WTC11 (cell line): ENCODE measurements around the gene MATR3. TPM values are rescaled to one million over a fixed set of nuclear protein-coding genes. Genes with fewer than 3 reads are reported as not detected.

Source experiments
- ATAC-seq: fragments of 200-7000 bp; cut with Tn5 transposase; 2 replicates; pipeline ENCODE4 v1.10.0; 2021; ENCODE audit warnings: mild to moderate bottlenecking, moderate library complexity
- CTCF ChIA-PET: fragments of 300-600 bp; sonication (Branson Sonifier 250); formaldehyde crosslinking; loops from one replicate; lab custom pipeline; 2021; ENCODE audit warnings: antibody characterized with exemption; lab: Charles Lee
- POLR2A ChIA-PET: fragments of 350-600 bp; sonication (Branson Sonifier 250); formaldehyde crosslinking; loops from one replicate; lab custom pipeline; 2021; ENCODE audit warnings: antibody characterized with exemption; lab: Charles Lee
- DNase-seq: peaks from one replicate; pipeline ENCODE4 v3.0.0; 2021; ENCODE audit warnings: low spot score
- H3K27ac Mint-ChIP-seq: 2 replicates; pipeline ENCODE4 v1.8.0; 2021; ENCODE audit warnings: mixed read lengths
- H3K27me3 Mint-ChIP-seq: 2 replicates; pipeline ENCODE4 v1.8.0; 2021; ENCODE audit warnings: low read depth, mild to moderate bottlenecking, moderate library complexity, mixed read lengths
- H3K36me3 Mint-ChIP-seq: 2 replicates; pipeline ENCODE4 v1.8.0; 2021; ENCODE audit warnings: mixed read lengths
- H3K4me1 Mint-ChIP-seq: 2 replicates; pipeline ENCODE4 v1.8.0; 2022; ENCODE audit warnings: mixed read lengths
- H3K4me3 Mint-ChIP-seq: 2 replicates; pipeline ENCODE4 v1.8.0; 2021; ENCODE audit warnings: mild to moderate bottlenecking, moderate library complexity, mixed read lengths
- H3K9me3 Mint-ChIP-seq: 2 replicates; pipeline ENCODE4 v1.8.0; 2021; ENCODE audit warnings: mixed read lengths
- ESRRA ChIP-seq: sonication (generic); formaldehyde crosslinking; IDR thresholded peaks from 2 replicates; pipeline ENCODE4 v1.8.1; 2022; ENCODE audit warnings: mild to moderate bottlenecking, missing genetic modification reagents, borderline replicate concordance
- ETV6 ChIP-seq: sonication (generic); formaldehyde crosslinking; IDR thresholded peaks from 2 replicates; pipeline ENCODE4 v1.8.1; 2022; ENCODE audit warnings: mild to moderate bottlenecking, missing genetic modification reagents
- FOXJ3 ChIP-seq: sonication (generic); formaldehyde crosslinking; IDR thresholded peaks from 2 replicates; pipeline ENCODE4 v1.9.0; 2021; ENCODE audit warnings: missing genetic modification reagents, mild to moderate bottlenecking, borderline replicate concordance
- FOXK1 ChIP-seq: sonication (generic); formaldehyde crosslinking; IDR thresholded peaks from 2 replicates; pipeline ENCODE4 v1.8.0; 2022; ENCODE audit warnings: mild to moderate bottlenecking, moderate library complexity, missing genetic modification reagents
- GRHL2 ChIP-seq: fragments of 250-450 bp; sonication (Bioruptor Pico); IDR thresholded peaks from 2 replicates; pipeline ENCODE4 v1.8.0; 2022; ENCODE audit warnings: mild to moderate bottlenecking, moderate library complexity; ENCODE audit not compliant: insufficient replicate concordance, severe bottlenecking
- GTF2I ChIP-seq: fragments of 250-450 bp; sonication (Bioruptor Pico); conservative IDR thresholded peaks from 2 replicates; pipeline ENCODE4 v1.4.0; 2021; ENCODE audit warnings: mild to moderate bottlenecking
- JAZF1 ChIP-seq: fragments of 250-450 bp; sonication (Bioruptor Pico); IDR thresholded peaks from 2 replicates; pipeline ENCODE4 v1.9.0; 2021; ENCODE audit warnings: moderate library complexity, mild to moderate bottlenecking, inconsistent platforms
- NFATC4 ChIP-seq: fragments of 250-450 bp; sonication (Bioruptor Pico); IDR thresholded peaks from 2 replicates; pipeline ENCODE4 v1.9.0; 2021; ENCODE audit warnings: mild to moderate bottlenecking
- NFYB ChIP-seq: sonication (generic); formaldehyde crosslinking; conservative IDR thresholded peaks from 2 replicates; pipeline ENCODE4 v1.8.0; 2022; ENCODE audit warnings: low read depth, missing genetic modification reagents
- NR2C2 ChIP-seq: sonication (generic); formaldehyde crosslinking; IDR thresholded peaks from 2 replicates; pipeline ENCODE4 v1.8.0; 2022; ENCODE audit warnings: mild to moderate bottlenecking, missing genetic modification reagents
- SP1 ChIP-seq: sonication (generic); formaldehyde crosslinking; conservative IDR thresholded peaks from 2 replicates; pipeline ENCODE4 v1.8.1; 2022; ENCODE audit warnings: missing genetic modification reagents
- ZNF219 ChIP-seq: sonication (generic); formaldehyde crosslinking; IDR thresholded peaks from 2 replicates; pipeline ENCODE4 v1.8.0; 2023; ENCODE audit warnings: missing genetic modification reagents, mild to moderate bottlenecking, borderline replicate concordance
- ZNF263 ChIP-seq: sonication (generic); formaldehyde crosslinking; IDR thresholded peaks from 2 replicates; pipeline ENCODE4 v1.8.1; 2022; ENCODE audit warnings: low read depth, mild to moderate bottlenecking, moderate library complexity, missing genetic modification reagents
- ZNF317 ChIP-seq: sonication (generic); formaldehyde crosslinking; IDR thresholded peaks from 2 replicates; pipeline ENCODE4 v1.8.1; 2023; ENCODE audit warnings: low read depth, mild to moderate bottlenecking, moderate library complexity, missing genetic modification reagents, borderline replicate concordance
- total RNA-seq: library from RNA; stranded (reverse); gene quantifications from 3 replicates; pipeline ENCODE4 v1.2.3, GENCODE V29; 2021
- TF ChIP-seq, protein P1 (sequence below): sonication (generic); formaldehyde crosslinking; IDR thresholded peaks from 2 replicates; pipeline ENCODE4 v1.8.1; 2023; ENCODE audit warnings: mild to moderate bottlenecking, missing genetic modification reagents, moderate library complexity
- TF ChIP-seq, protein P2 (sequence below): fragments of 250-450 bp; sonication (Bioruptor Pico); IDR thresholded peaks from 2 replicates; pipeline ENCODE4 v1.9.0; 2021; ENCODE audit warnings: mild to moderate bottlenecking

Gene MATR3
- total RNA-seq, 1 experiment from 2014 or later, result 290 TPM

DNA sequence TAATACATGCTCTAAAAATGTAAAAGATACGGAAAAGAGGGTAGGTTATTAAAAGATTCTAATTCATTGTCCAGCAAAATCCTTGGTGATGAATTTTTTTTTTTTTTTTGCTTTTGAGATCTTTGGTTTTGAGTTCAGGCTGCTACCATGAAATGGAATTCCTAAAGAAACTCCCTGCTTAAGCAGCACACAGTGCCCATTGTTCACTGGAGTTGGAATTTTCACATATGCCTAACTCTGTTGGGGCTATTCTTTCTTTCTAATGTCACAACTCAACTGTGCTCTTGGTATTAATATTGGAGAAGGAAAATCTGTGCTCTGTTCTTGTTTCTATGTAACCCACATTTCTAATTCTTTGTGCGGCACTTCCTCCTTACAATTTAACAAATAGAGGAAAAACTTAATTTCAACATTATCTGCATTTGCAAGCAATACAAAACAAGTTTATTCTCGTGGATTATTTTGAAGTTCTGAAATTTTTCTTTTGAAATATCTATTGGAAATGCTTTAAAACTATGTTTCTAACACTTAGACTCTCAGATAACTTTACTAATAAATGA, 21.6 kb downstream of the MATR3 start:
- Mint-ChIP-seq H3K4me3 (no peak overlapping the region), H3K9me3 (no peaks in the 10 kb centered on the region), H3K36me3 (peaks cover 54% of the 10 kb centered on the region)
- POLR2A ChIA-PET, result no interaction called here
- TF ChIP-seq SP1 (CRISPR knock-in tag) (no peak), ZNF263 (no peak)
- TF ChIP-seq, all 79 proteins: peak for 0
- H3K27me3 Mint-ChIP-seq, result no peaks in the 10 kb centered on the region
- peak overlapping the region; percentile 30 for H3K27ac Mint-ChIP-seq
- CTCF ChIA-PET, result no interaction called here
- DNase-seq (no peak), ATAC-seq (no peak)
- H3K4me1 Mint-ChIP-seq, result peaks cover 34% of the 10 kb centered on the region

DNA sequence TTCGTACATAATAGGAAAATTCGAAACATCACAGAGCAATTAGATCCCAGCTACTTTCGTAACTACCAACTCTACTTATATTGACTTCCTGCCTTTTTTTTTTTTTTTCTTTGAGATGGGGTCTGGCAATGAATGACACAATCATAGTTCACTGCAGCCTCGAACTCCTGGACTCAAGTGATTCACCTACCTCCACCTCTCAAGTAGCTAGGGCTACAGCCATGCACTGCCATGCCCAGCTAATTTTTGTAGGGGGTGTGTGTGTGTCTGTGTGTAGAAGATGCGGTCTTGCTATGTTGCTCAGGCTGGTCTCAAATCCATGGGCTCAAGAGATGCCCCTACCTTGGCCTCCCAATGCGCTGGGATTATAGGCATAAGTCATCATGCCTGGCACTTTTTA, 42.3 kb downstream of the MATR3 start:
- ATAC-seq, result peak; percentile 29
- peak overlapping the region; percentile 88 for H3K27ac Mint-ChIP-seq

DNA sequence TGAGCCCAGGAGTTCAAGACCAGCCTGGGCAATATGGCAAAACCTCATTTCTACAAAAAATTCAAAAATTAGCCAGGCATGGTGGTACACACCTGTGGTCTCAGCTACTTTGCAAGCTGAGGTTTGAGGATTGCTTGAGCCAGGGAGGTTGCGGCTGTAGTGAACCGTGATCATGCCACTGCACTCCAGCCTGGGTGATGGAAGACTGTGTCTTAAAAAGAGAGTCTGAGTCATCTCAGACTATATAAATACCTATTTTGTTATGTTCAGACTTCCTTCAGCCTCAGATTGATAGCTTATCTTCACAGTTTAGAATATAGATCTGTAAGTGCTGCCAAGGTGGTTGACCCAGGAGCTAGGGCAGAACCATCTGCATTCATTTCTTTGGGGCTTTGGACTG, 46.5 kb downstream of the MATR3 start:
- no peak overlapping the region for H3K27ac Mint-ChIP-seq
- CTCF ChIA-PET, result no interaction called here

More for the DNA sequence above, 42.3 kb downstream of the MATR3 start:
- TF ChIP-seq NFATC4 (CRISPR knock-in tag), result 0 out of 2 replicates have a peak, but pooled peaks have one; percentile 11
- TF ChIP-seq JAZF1 (CRISPR knock-in tag), result no peak
- ChIA-PET POLR2A (interaction anchor here (0.7 kb wide), 1 partner anchor 39 kb away, joined by 5 read pairs; no protein-coding TSS in a partner anchor), CTCF (interaction anchor here (0.7 to 1.6 kb wide), 3 partner anchors 33 to 66 kb away, joined by 3 to 4 read pairs (median 4); no protein-coding TSS in a partner anchor)
- no peak overlapping the region for H3K4me3 Mint-ChIP-seq
- no peaks in the 10 kb centered on the region for H3K9me3 Mint-ChIP-seq
- peaks cover 13% of the 10 kb centered on the region for H3K36me3 Mint-ChIP-seq
- DNase-seq, result no peak
- H3K4me1 Mint-ChIP-seq, result peaks cover 14% of the 10 kb centered on the region
- no peaks in the 10 kb centered on the region for H3K27me3 Mint-ChIP-seq

DNA sequence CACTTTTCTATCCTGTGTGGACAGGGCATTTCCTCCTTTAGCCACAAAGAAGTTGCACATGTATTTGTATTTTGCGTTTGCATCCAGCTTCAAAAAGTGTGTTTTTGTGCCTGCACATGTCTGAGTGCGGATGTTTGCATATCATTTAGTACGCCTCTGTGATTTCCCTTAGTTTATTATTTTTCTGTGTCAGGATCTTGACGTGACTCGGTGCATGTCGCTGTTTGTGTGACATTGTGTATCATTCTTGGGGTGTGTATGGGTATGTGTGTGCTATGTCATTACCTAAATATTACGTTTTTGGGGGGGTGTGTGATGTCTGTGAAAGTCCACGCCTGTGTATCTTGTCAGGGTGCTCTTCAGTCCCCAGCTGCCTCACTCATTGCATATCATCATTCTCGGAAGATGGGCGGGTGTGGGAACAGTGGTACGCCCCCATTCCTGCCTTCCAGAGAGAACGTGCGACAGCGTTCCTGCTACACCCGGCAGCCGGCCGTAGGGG, 47.7 kb downstream of the MATR3 start:
- TF ChIP-seq FOXK1 (CRISPR knock-in tag) (no peak), ZNF317 (CRISPR knock-in tag) (peak; percentile 63; the same call in 1 of the 2 replicates)
- ATAC-seq (no peak), DNase-seq (no peak)
- H3K36me3 Mint-ChIP-seq, result peaks cover 27% of the 10 kb centered on the region
- CTCF ChIA-PET, result interaction anchor here (0.6 to 1.7 kb wide), 8 partner anchors 12 to 575 kb away, joined by 3 to 19 read pairs (median 3); partner anchors contain the start of gene PROB1
- no peaks in the 10 kb centered on the region for H3K27me3 Mint-ChIP-seq
- H3K4me1 Mint-ChIP-seq, result peaks cover 26% of the 10 kb centered on the region
- peak overlapping the region; percentile 97 for H3K4me3 Mint-ChIP-seq
- H3K27ac Mint-ChIP-seq, result peak overlapping the region; percentile 99
- POLR2A ChIA-PET, result interaction anchor here (0.6 to 1.8 kb wide), 9 partner anchors 9 to 767 kb away, joined by 3 to 34 read pairs (median 4); partner anchors contain the start of genes MATR3 and SPATA24
- H3K9me3 Mint-ChIP-seq, result peaks cover 8% of the 10 kb centered on the region

More for the DNA sequence above, 46.5 kb downstream of the MATR3 start:
- H3K9me3 Mint-ChIP-seq, result peaks cover 5% of the 10 kb centered on the region
- TF ChIP-seq ESRRA (CRISPR knock-in tag), result no peak
- TF ChIP-seq, all 79 proteins: peak for 0
- Mint-ChIP-seq H3K4me3 (no peak overlapping the region), H3K36me3 (peaks cover 20% of the 10 kb centered on the region), H3K4me1 (peaks cover 36% of the 10 kb centered on the region), H3K27me3 (no peaks in the 10 kb centered on the region)
- POLR2A ChIA-PET, result no interaction called here
- no peak for DNase-seq
- ATAC-seq, result no peak

DNA sequence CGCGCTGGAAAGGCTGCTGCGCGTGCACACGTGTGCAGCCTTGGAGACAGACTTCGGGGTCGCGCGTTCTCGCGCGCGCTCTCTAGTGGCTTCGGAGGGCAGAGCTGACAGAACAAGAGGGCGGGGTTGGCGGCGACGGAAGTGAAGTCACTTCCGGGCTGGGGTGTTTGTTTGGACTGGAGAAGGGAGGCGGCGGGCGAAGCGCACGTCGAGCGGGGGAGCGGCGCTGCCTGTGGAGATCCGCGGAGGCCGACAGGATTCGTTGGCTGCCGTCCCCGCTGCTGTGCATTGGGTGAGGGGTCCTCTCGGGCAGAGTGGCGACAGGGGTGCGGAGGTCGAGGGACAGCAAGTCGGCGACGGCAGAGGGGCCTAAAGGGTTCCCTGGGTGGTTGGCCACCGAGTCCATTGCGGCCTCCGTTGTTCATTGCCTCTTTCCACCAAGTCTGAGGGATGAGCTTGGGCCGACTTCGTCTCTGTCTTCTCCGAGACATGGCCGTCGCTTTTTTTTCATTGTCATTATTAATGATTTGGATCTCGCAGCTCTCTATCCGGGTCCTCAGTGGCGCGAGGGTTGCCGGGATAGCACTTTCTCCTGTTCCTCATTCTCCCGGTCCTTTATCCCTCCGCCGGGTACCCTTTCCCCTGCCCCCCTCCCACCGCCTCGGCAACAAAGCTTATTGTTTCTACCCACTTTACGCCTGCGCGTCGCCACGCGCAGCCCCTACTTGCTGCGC, 48.3 kb downstream of the MATR3 start, which contains the start of gene PAIP2:
Gene PAIP2 (plus strand): TSS at position 166 of the 734 bp plus-strand sequence. CDS start 21,931 bp downstream, outside the sequence.
- peaks cover 8% of the 10 kb centered on the region for H3K9me3 Mint-ChIP-seq
- H3K4me3 Mint-ChIP-seq, result peak within 1 kb of the TSS; percentile 97
- peaks cover 26% of the 10 kb centered on the region for H3K4me1 Mint-ChIP-seq
- CTCF ChIA-PET, result interaction anchor here (0.5 to 1.7 kb wide), 16 partner anchors 11 to 1256 kb away, joined by 3 to 19 read pairs (median 3); partner anchors contain the start of genes DNAJC18, MATR3, PROB1 and UBE2D2
- DNase-seq (peak; percentile 99), ATAC-seq (peak; percentile 88)
- no peaks in the 10 kb centered on the region for H3K27me3 Mint-ChIP-seq
- POLR2A ChIA-PET, result interaction anchor here (0.6 to 1.8 kb wide), 25 partner anchors 8 to 768 kb away, joined by 3 to 34 read pairs (median 4); partner anchors contain the start of genes DNAJC18, MATR3, SPATA24 and UBE2D2
- H3K27ac Mint-ChIP-seq, result peak within 1 kb of the TSS; percentile 99
- peaks cover 31% of the 10 kb centered on the region for H3K36me3 Mint-ChIP-seq
- TF ChIP-seq FOXJ3 (CRISPR knock-in tag) (no peak), ETV6 (CRISPR knock-in tag) (peak; percentile 92), NFYB (CRISPR knock-in tag) (no peak), GTF2I (no peak), GRHL2 (CRISPR knock-in tag) (no peak), ZNF219 (CRISPR knock-in tag) (0 out of 2 replicates have a peak, but pooled peaks have one; percentile 32), NR2C2 (no peak)
- TF ChIP-seq, protein P1, sequence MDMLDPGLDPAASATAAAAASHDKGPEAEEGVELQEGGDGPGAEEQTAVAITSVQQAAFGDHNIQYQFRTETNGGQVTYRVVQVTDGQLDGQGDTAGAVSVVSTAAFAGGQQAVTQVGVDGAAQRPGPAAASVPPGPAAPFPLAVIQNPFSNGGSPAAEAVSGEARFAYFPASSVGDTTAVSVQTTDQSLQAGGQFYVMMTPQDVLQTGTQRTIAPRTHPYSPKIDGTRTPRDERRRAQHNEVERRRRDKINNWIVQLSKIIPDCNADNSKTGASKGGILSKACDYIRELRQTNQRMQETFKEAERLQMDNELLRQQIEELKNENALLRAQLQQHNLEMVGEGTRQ (CRISPR knock-in tag), result peak; percentile 80
- TF ChIP-seq, protein P2, sequence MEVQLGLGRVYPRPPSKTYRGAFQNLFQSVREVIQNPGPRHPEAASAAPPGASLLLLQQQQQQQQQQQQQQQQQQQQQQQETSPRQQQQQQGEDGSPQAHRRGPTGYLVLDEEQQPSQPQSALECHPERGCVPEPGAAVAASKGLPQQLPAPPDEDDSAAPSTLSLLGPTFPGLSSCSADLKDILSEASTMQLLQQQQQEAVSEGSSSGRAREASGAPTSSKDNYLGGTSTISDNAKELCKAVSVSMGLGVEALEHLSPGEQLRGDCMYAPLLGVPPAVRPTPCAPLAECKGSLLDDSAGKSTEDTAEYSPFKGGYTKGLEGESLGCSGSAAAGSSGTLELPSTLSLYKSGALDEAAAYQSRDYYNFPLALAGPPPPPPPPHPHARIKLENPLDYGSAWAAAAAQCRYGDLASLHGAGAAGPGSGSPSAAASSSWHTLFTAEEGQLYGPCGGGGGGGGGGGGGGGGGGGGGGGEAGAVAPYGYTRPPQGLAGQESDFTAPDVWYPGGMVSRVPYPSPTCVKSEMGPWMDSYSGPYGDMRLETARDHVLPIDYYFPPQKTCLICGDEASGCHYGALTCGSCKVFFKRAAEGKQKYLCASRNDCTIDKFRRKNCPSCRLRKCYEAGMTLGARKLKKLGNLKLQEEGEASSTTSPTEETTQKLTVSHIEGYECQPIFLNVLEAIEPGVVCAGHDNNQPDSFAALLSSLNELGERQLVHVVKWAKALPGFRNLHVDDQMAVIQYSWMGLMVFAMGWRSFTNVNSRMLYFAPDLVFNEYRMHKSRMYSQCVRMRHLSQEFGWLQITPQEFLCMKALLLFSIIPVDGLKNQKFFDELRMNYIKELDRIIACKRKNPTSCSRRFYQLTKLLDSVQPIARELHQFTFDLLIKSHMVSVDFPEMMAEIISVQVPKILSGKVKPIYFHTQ (CRISPR knock-in tag), result no peak
